Liver (tissue), 9 donors: Measurements from ENCODE around the gene TTF2. TPM values are rescaled to one million over a fixed set of nuclear protein-coding genes. Genes with fewer than 3 reads are reported as not detected.

Experiments used
- DNase-seq: peaks from one replicate; pipeline ENCODE4 v3.0.0-alpha.2; 2017; ENCODE audit warnings: low spot score
- H3K27ac ChIP-seq, 2 donors: one replicate each; pipeline ENCODE4 v1.7.0; 2013; ENCODE audit warnings: inconsistent platforms in 2 of 2, low read length in 2 of 2, control low read depth in 1 of 2, low read depth in 1 of 2, mild to moderate bottlenecking in 1 of 2
- H3K27me3 ChIP-seq, 4 donors: one replicate each; pipeline versions ENCODE4 v1.6.1 to v1.7.0; 2013; ENCODE audit warnings: low read length in 3 of 4, inconsistent platforms in 1 of 4, mild to moderate bottlenecking in 1 of 4, moderate library complexity in 1 of 4; ENCODE audit not compliant: control insufficient read depth in 4 of 4, insufficient read depth in 4 of 4
- H3K36me3 ChIP-seq, 4 donors: one replicate each; pipeline versions ENCODE4 v1.6.1 to v1.7.0; 2013; ENCODE audit warnings: low read length in 3 of 4, mild to moderate bottlenecking in 3 of 4, low read depth in 1 of 4, moderate library complexity in 1 of 4; ENCODE audit not compliant: control insufficient read depth in 4 of 4, insufficient read depth in 3 of 4
- H3K4me1 ChIP-seq, 4 donors: one replicate each; pipeline versions ENCODE4 v1.6.1 to v1.7.0; 2013; ENCODE audit warnings: low read length in 3 of 4, mild to moderate bottlenecking in 3 of 4, moderate library complexity in 1 of 4; ENCODE audit not compliant: control insufficient read depth in 4 of 4, insufficient read depth in 4 of 4
- H3K4me3 ChIP-seq, 3 donors: one replicate each; pipeline versions ENCODE4 v1.6.1 to v1.7.0; 2013; ENCODE audit warnings: low read length in 3 of 3, control low read depth in 1 of 3, low read depth in 1 of 3, mild to moderate bottlenecking in 1 of 3
- H3K9ac ChIP-seq, 2 donors: one replicate each; pipeline ENCODE4 v1.7.0; 2013; ENCODE audit warnings: low read length in 2 of 2, mild to moderate bottlenecking in 2 of 2, moderate library complexity in 2 of 2, control low read depth in 1 of 2, low read depth in 1 of 2
- H3K9me3 ChIP-seq, 4 donors: one replicate each; pipeline versions ENCODE4 v1.6.1 to v1.7.0; 2013; ENCODE audit warnings: low read length in 3 of 4; ENCODE audit not compliant: control insufficient read depth in 4 of 4
- ATF3 ChIP-seq: IDR thresholded peaks from 2 replicates; pipeline ENCODE4 v1.6.1; 2016; ENCODE audit warnings: antibody characterized with exemption
- CTCF ChIP-seq: fragments of 150-350 bp; IDR thresholded peaks from 2 replicates; pipeline ENCODE4 v1.5.1; 2017; ENCODE audit warnings: improper control_type of control experiment, low read depth, low read length; ENCODE audit not compliant: missing input control
- EGR1 ChIP-seq, 2 donors: IDR thresholded peaks; 2 replicates each; pipeline ENCODE4 v1.6.1; 2016 to 2018; ENCODE audit warnings: antibody characterized with exemption in 2 of 2, low read depth in 2 of 2
- FOXA1 ChIP-seq: IDR thresholded peaks from 2 replicates; pipeline ENCODE4 v1.6.1; 2016; ENCODE audit warnings: antibody characterized with exemption
- FOXA2 ChIP-seq: IDR thresholded peaks from 2 replicates; pipeline ENCODE4 v1.6.1; 2016; ENCODE audit warnings: antibody characterized with exemption
- GABPA ChIP-seq, 2 donors: IDR thresholded peaks in 1 of 2; conservative IDR thresholded peaks in 1 of 2; 2 replicates each; pipeline ENCODE4 v1.6.1; 2016; ENCODE audit warnings: antibody characterized with exemption in 2 of 2, mild to moderate bottlenecking in 1 of 2, moderate library complexity in 1 of 2
- HNF4A ChIP-seq, 2 donors: conservative IDR thresholded peaks; 2 replicates each; pipeline ENCODE4 v1.6.1; 2016; ENCODE audit warnings: antibody characterized with exemption in 2 of 2, mild to moderate bottlenecking in 2 of 2
- HNF4G ChIP-seq: IDR thresholded peaks from 2 replicates; pipeline ENCODE4 v1.6.1; 2016; ENCODE audit warnings: antibody characterized with exemption
- JUND ChIP-seq, 2 donors: IDR thresholded peaks; 2 replicates each; pipeline ENCODE4 v1.6.1; 2016; ENCODE audit warnings: antibody characterized with exemption in 2 of 2
- MAX ChIP-seq: IDR thresholded peaks from 2 replicates; pipeline ENCODE4 v1.6.1; 2016; ENCODE audit warnings: antibody characterized with exemption
- NR2F2 ChIP-seq: IDR thresholded peaks from 2 replicates; pipeline ENCODE4 v1.6.1; 2016; ENCODE audit warnings: antibody characterized with exemption
- RAD21 ChIP-seq, 2 donors: IDR thresholded peaks; 2 replicates each; pipeline ENCODE4 v1.6.1; 2016; ENCODE audit warnings: antibody characterized with exemption in 2 of 2, mild to moderate bottlenecking in 2 of 2
- REST ChIP-seq: IDR thresholded peaks from 2 replicates; pipeline ENCODE4 v1.6.1; 2016; ENCODE audit warnings: antibody characterized with exemption, mild to moderate bottlenecking
- RXRA ChIP-seq, 2 donors: IDR thresholded peaks; 2 replicates each; pipeline ENCODE4 v1.6.1; 2017 to 2018; ENCODE audit warnings: antibody characterized with exemption in 2 of 2, mild to moderate bottlenecking in 1 of 2
- SP1 ChIP-seq: IDR thresholded peaks from 2 replicates; pipeline ENCODE4 v1.6.1; 2018; ENCODE audit warnings: antibody characterized with exemption, mild to moderate bottlenecking
- TAF1 ChIP-seq: conservative IDR thresholded peaks from 2 replicates; pipeline ENCODE4 v1.6.1; 2016; ENCODE audit warnings: antibody characterized with exemption, mild to moderate bottlenecking
- YY1 ChIP-seq: IDR thresholded peaks from 2 replicates; pipeline ENCODE4 v1.6.1; 2016; ENCODE audit warnings: antibody characterized with exemption, mild to moderate bottlenecking
- ZBTB33 ChIP-seq: IDR thresholded peaks from 2 replicates; pipeline ENCODE4 v1.6.1; 2016; ENCODE audit warnings: antibody characterized with exemption
- WGBS: extraction: QIAGEN DNeasy Blood & Tissue Kit; methylation state at CpG from one replicate; pipeline ENCODE4 v1.1.7; 2013; 5-methylcytosine and 5-hydroxymethylcytosine counted together
- polyA plus RNA-seq, 2 donors: library from polyadenylated mRNA; stranded (reverse) in 1 of 2; unstranded in 1 of 2; fragments of 200-250 nt in 1 of 2; fragments of >200 nt in 1 of 2; fragmentation: Nextera tagmentation in 1 of 2; extraction: Ambion mirVana in 1 of 2; gene quantifications; one replicate each; pipeline versions ENCODE4 v1.2.1 to v1.2.3, GENCODE V29; 2013 to 2015
- total RNA-seq, 2 donors: library from RNA; depleted of rRNA; stranded (reverse); fragments of >200 nt; gene quantifications; one replicate each; pipeline ENCODE4 v1.2.3, GENCODE V29; 2014
- donor health status: healthy.
- donor health status: healthy.
- donor health status: healthy.
- donor health status: healthy.
- donor health status: healthy.

Gene TTF2
- total and polyA plus RNA-seq, 4 donors, result 1.3 to 16.9 (median 2.8) TPM

- no peak overlapping the region for H3K9ac ChIP-seq
- no peak overlapping the region for H3K27ac ChIP-seq
- no peak for DNase-seq
- no peaks in the 10 kb centered on the region for H3K4me1 ChIP-seq
- TF ChIP-seq MAX (no peak), ZBTB33 (no peak), SP1 (no peak), REST (no peak), EGR1 (IDR thresholded peaks at IDR 0.05; ENCODE audit: low read depth in 2 of 2) (no peak), YY1 (no peak), FOXA2 (no peak), NR2F2 (no peak), ATF3 (no peak), GABPA (IDR thresholded peaks at IDR 0.05 in 1 of 2, conservative IDR thresholded peaks at IDR 0.05 in 1 of 2) (no peak), TAF1 (no peak), FOXA1 (no peak), RXRA (IDR thresholded peaks at IDR 0.05) (no peak), HNF4A (conservative IDR thresholded peaks at IDR 0.05) (no peak), CTCF (no peak), JUND (IDR thresholded peaks at IDR 0.05) (no peak), HNF4G (no peak)
- WGBS, result 94% methylated on average over 2 of the region's 2 CpGs
- no peaks in the 10 kb centered on the region for H3K27me3 ChIP-seq
- no peaks in the 10 kb centered on the region for H3K9me3 ChIP-seq
- peaks cover 0 to 2% (median under 1%) of the 10 kb centered on the region in 4 donors for H3K36me3 ChIP-seq
- H3K4me3 ChIP-seq, result no peak overlapping the region
Observed at GRCh38 chr1:117106478-117106877, 46.4 kb downstream of the TTF2 start.

GRCh38 chr1:117107364-117107763, 47.2 kb downstream of the TTF2 start:
- no peak overlapping the region for H3K9ac ChIP-seq
- no peaks in the 10 kb centered on the region for H3K9me3 ChIP-seq
- 94% methylated on average over 2 of the region's 2 CpGs for WGBS
- H3K4me3 ChIP-seq, result no peak overlapping the region
- TF ChIP-seq REST, result no peak
- no peak for TF ChIP-seq HNF4A (conservative IDR thresholded peaks at IDR 0.05)
- TF ChIP-seq EGR1 (IDR thresholded peaks at IDR 0.05; ENCODE audit: low read depth in 2 of 2), result no peak
- no peak for TF ChIP-seq MAX
- TF ChIP-seq FOXA1, result no peak
- TF ChIP-seq CTCF, result no peak
- TF ChIP-seq ATF3, result no peak
- TF ChIP-seq SP1, result no peak
- TF ChIP-seq FOXA2, result no peak
- TF ChIP-seq RAD21 (IDR thresholded peaks at IDR 0.05), result no peak
- no peak overlapping the region for H3K27ac ChIP-seq
- no peaks in the 10 kb centered on the region for H3K27me3 ChIP-seq
- DNase-seq, result no peak
- H3K4me1 ChIP-seq, result no peaks in the 10 kb centered on the region
- peaks cover 0 to 2% (median under 1%) of the 10 kb centered on the region in 4 donors for H3K36me3 ChIP-seq
